ENCODE data around the gene ARNT2.

GRCh38 chr15:80380154-80380553 is 24.0 kb upstream of the ARNT2 start:
- TF ChIP-seq ZBTB11 (CRISPR knock-in tag; IDR thresholded peaks at IDR 0.05): no peak
- no peak for TF ChIP-seq RB1 (IDR thresholded peaks at IDR 0.05; ENCODE audit: borderline replicate concordance)

All from GM12878 (cell line).